OCI-LY7 (cell line): ENCODE data around the gene XYLT1. TPM values are rescaled to one million over a fixed set of nuclear protein-coding genes. Genes with fewer than 3 reads are reported as not detected.

Experiments
- BruUV-seq: library from RNA; stranded (reverse); fragments of 400-500 nt; replicated peaks from 2 replicates; lab custom pipeline; 2021; lab: Mats Ljungman, UMichigan
- CTCF ChIA-PET: fragments of 300-600 bp; sonication (Branson Sonifier 250); formaldehyde crosslinking; loops from one replicate; lab custom pipeline; 2022; ENCODE audit warnings: antibody characterized with exemption; ENCODE audit not compliant: unreplicated experiment; lab: Charles Lee
- POLR2A ChIA-PET: fragments of 300-600 bp; sonication (Branson Sonifier 250); formaldehyde crosslinking; loops from one replicate; lab custom pipeline; 2022; ENCODE audit warnings: antibody characterized with exemption; lab: Charles Lee
- DNase-seq: peaks from one replicate; pipeline ENCODE4 v3.0.0-alpha.2; 2015; ENCODE audit warnings: low spot score
- H2AFZ ChIP-seq: fragments of 200-600 bp; sonication (generic), shearing (Covaris generic); 2 replicates; pipeline ENCODE4 v1.6.1; 2014; ENCODE audit warnings: mild to moderate bottlenecking, antibody characterized with exemption, low read length, moderate library complexity
- H3K27ac ChIP-seq: fragments of 200-600 bp; sonication (generic); 2 replicates; pipeline ENCODE4 v1.5.1; 2014; ENCODE audit warnings: mixed run types, low read depth, mild to moderate bottlenecking, moderate library complexity, low read length, inconsistent platforms; ENCODE audit not compliant: poor library complexity, severe bottlenecking
- H3K36me3 ChIP-seq: fragments of 200-600 bp; sonication (generic); 2 replicates; pipeline ENCODE4 v1.6.1; 2014; ENCODE audit warnings: mild to moderate bottlenecking, antibody characterized with exemption, low read length, moderate library complexity, mixed read lengths; ENCODE audit not compliant: insufficient read depth
- H3K4me1 ChIP-seq: fragments of 200-600 bp; sonication (generic); 2 replicates; pipeline ENCODE4 v1.5.1; 2014; ENCODE audit warnings: mild to moderate bottlenecking, low read length; ENCODE audit not compliant: insufficient read depth, poor library complexity, severe bottlenecking
- H3K4me2 ChIP-seq: fragments of 200-600 bp; sonication (generic); 2 replicates; pipeline ENCODE4 v1.6.1; 2014; ENCODE audit warnings: mild to moderate bottlenecking, low read length
- H3K4me3 ChIP-seq: fragments of 200-600 bp; sonication (generic); 2 replicates; pipeline ENCODE4 v1.5.1; 2014; ENCODE audit warnings: mild to moderate bottlenecking, low read depth, low read length; ENCODE audit not compliant: poor library complexity, severe bottlenecking
- H3K79me2 ChIP-seq: fragments of 200-600 bp; sonication (generic); 2 replicates; pipeline ENCODE4 v1.6.1; 2016; ENCODE audit warnings: low read depth, mild to moderate bottlenecking, low read length, moderate library complexity, mixed read lengths; ENCODE audit not compliant: insufficient read depth
- H3K9me2 ChIP-seq: fragments of 200-600 bp; sonication (generic); 2 replicates; pipeline ENCODE4 v1.6.1; 2016; ENCODE audit warnings: mild to moderate bottlenecking, low read length, mixed read lengths; ENCODE audit not compliant: insufficient read depth
- H3K9me3 ChIP-seq: fragments of 200-600 bp; sonication (generic); 2 replicates; pipeline ENCODE4 v1.6.1; 2014; ENCODE audit warnings: mild to moderate bottlenecking, mixed run types, low read length, mixed read lengths
- H4K20me1 ChIP-seq: fragments of 200-600 bp; sonication (generic); 2 replicates; pipeline ENCODE4 v1.6.1; 2014; ENCODE audit warnings: mild to moderate bottlenecking, antibody characterized with exemption, low read length, moderate library complexity, mixed read lengths; ENCODE audit not compliant: insufficient read depth
- EZH2phosphoT487 ChIP-seq: fragments of 200-600 bp; sonication (generic); IDR thresholded peaks from 2 replicates; pipeline ENCODE4 v1.6.1; 2018; ENCODE audit warnings: low read depth, borderline replicate concordance, mild to moderate bottlenecking, mixed run types, antibody characterized with exemption, low read length, moderate library complexity, mixed read lengths
- intact Hi-C: fragments of 100-400 bp; cut with micrococcal nuclease; formaldehyde crosslinking; loops from one replicate; pipeline ENCODE4 v1.10.0; 2022; ENCODE audit not compliant: unreplicated experiment
- total RNA-seq, 2 experiments: library from RNA; depleted of rRNA in 1 of 2; stranded (reverse); fragments of >200 nt in 1 of 2; shearing (Covaris generic) in 1 of 2; gene quantifications; 2 replicates each; pipeline ENCODE4 v1.2.3, GENCODE V29; 2014 to 2022
- TF ChIP-seq, protein P1 (sequence below): fragments of 200-600 bp; sonication (generic); conservative IDR thresholded peaks from 2 replicates; pipeline ENCODE4 v1.5.1; 2014; ENCODE audit warnings: mild to moderate bottlenecking, antibody characterized with exemption, low read length, moderate library complexity, mixed read lengths

The XYLT1 gene
- total RNA-seq, 2 experiments from 2014 or later = 36.3 to 50.0 TPM

DNA sequence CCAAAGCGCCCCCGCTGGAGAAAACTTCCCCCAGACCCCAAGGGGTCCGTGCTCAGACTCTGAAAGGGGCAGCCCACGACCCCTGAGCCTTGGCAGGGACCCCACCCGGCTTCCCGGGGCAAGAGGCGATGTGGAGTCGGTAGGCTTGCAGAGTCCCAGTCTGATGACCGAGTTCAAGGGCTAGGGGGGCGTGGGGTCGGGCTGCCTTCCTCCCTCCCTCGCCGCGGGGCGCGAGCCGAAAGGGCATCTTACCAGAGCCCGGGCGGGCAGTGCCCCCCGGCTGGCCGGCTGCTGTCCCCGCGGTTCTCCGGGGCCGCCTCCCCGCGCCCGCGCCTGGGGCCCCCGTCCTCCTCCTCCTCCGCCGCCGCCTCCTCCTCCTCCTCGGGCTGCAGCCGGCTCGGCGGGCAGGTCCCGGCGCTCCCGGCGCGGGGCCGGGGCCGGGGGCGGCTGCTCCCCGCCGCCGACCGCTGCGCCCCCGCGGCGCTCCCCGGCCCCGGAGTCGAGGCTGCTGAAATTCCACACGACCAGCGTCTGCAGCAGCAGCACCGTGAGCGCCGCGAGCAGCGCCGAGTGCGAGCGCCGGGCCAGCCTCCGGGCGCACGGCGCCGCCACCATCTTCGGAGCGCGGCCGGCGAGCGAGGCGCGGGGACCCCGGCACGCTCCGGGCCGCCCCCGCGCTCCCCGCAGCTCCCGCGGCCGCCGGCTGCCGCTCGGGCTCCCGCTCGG, 415 bp downstream of the XYLT1 start:
- H3K9me3 ChIP-seq = no peaks in the 10 kb centered on the region
- peaks cover 10% of the 10 kb centered on the region; the same call in 1 of the 2 replicates for H4K20me1 ChIP-seq
- ChIA-PET POLR2A (interaction anchor here (1.1 kb wide), 2 partner anchors 21 to 171 kb away, joined by 3 to 5 read pairs; no protein-coding TSS in a partner anchor), CTCF (interaction anchor here (0.7 to 1.5 kb wide), 3 partner anchors 10 to 110 kb away, joined by 3 to 4 read pairs (median 4); no protein-coding TSS in a partner anchor)
- no TSS peak for BruUV-seq
- H3K79me2 ChIP-seq = peaks cover 48% of the 10 kb centered on the region
- H3K4me1 ChIP-seq = peaks cover 53% of the 10 kb centered on the region
- no peaks in the 10 kb centered on the region for H3K9me2 ChIP-seq
- peak overlapping the region; percentile 94 for H3K4me3 ChIP-seq
- H2AFZ ChIP-seq = no peak overlapping the region
- intact Hi-C loops = loop anchor here (1.0 to 5.0 kb wide), 2 partner anchors 258 to 338 kb away; no protein-coding TSS in a partner anchor
- H3K4me2 ChIP-seq = peak overlapping the region; percentile 95
- TF ChIP-seq, protein P1, sequence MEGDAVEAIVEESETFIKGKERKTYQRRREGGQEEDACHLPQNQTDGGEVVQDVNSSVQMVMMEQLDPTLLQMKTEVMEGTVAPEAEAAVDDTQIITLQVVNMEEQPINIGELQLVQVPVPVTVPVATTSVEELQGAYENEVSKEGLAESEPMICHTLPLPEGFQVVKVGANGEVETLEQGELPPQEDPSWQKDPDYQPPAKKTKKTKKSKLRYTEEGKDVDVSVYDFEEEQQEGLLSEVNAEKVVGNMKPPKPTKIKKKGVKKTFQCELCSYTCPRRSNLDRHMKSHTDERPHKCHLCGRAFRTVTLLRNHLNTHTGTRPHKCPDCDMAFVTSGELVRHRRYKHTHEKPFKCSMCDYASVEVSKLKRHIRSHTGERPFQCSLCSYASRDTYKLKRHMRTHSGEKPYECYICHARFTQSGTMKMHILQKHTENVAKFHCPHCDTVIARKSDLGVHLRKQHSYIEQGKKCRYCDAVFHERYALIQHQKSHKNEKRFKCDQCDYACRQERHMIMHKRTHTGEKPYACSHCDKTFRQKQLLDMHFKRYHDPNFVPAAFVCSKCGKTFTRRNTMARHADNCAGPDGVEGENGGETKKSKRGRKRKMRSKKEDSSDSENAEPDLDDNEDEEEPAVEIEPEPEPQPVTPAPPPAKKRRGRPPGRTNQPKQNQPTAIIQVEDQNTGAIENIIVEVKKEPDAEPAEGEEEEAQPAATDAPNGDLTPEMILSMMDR = no peak
- TF ChIP-seq EZH2phosphoT487 = no peak
- H3K36me3 ChIP-seq = peaks cover 21% of the 10 kb centered on the region; the same call in 1 of the 2 replicates
- peak overlapping the region; percentile 70 for H3K27ac ChIP-seq
- DNase-seq = peak; percentile 49

DNA sequence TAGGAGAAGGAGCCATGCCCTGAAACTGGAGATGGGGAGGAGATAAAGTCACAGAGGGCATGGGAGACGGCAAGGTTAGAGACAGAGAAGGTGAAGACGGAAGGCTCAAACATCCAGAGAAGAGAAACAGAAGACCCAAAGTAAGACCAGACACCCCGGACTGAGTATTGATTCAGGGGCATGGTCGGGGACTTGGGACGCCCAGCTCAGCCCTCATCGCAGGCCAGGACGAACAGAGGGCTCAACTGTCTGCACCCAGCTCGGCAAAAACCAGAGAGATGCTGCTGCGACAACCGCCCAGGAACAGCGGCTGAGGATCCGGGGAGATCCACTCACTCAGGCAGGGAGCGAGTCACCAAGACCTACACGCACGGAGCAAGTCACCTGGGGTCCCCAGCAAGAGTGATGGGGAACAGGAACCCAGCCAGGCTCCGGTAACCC, 999 bp downstream of the XYLT1 start:
- peaks cover 54% of the 10 kb centered on the region for H3K79me2 ChIP-seq
- peaks cover 25% of the 10 kb centered on the region; the same call in 1 of the 2 replicates for H3K36me3 ChIP-seq
- H2AFZ ChIP-seq = no peak overlapping the region

More for the DNA sequence above, 999 bp downstream of the XYLT1 start:
- intact Hi-C loops = loop anchor here (1.0 to 5.0 kb wide), 3 partner anchors 101 to 337 kb away; no protein-coding TSS in a partner anchor
- peaks cover 51% of the 10 kb centered on the region for H3K4me1 ChIP-seq
- peak overlapping the region; percentile 94 for H3K4me3 ChIP-seq
- no peak for TF ChIP-seq EZH2phosphoT487
- TF ChIP-seq, protein P1 = no peak
- CTCF ChIA-PET = interaction anchor here (0.7 to 1.5 kb wide), 3 partner anchors 9 to 110 kb away, joined by 3 to 4 read pairs (median 4); no protein-coding TSS in a partner anchor
- H3K9me2 ChIP-seq = no peaks in the 10 kb centered on the region
- H4K20me1 ChIP-seq = peaks cover 10% of the 10 kb centered on the region; the same call in 1 of the 2 replicates
- peak overlapping the region; percentile 70 for H3K27ac ChIP-seq
- no peaks in the 10 kb centered on the region for H3K9me3 ChIP-seq
- no TSS peak for BruUV-seq
- POLR2A ChIA-PET = interaction anchor here (1.0 to 3.5 kb wide), 5 partner anchors 20 to 191 kb away, joined by 3 to 16 read pairs (median 3); no protein-coding TSS in a partner anchor
- H3K4me2 ChIP-seq = peak overlapping the region; percentile 95
- peak; percentile 55 for DNase-seq
